Right ventricle myocardium superior (tissue), 1 donor: Measurements from ENCODE around the gene BATF3. TPM values are rescaled to one million over a fixed set of nuclear protein-coding genes. Genes with fewer than 3 reads are reported as not detected.
"Not testable (repeated sequence)": the region's sequence is repeated elsewhere in the genome, so short reads cannot be mapped to it uniquely, and the experiment has no call there.

Experiments used
- ATAC-seq: fragments of 200-7000 bp; cut with Tn5 transposase; one replicate; pipeline ENCODE4 v1.9.1; 2020; ENCODE audit warnings: mild to moderate bottlenecking; ENCODE audit not compliant: poor library complexity
- DNase-seq: peaks from one replicate; pipeline ENCODE4 v3.0.0-alpha.2; 2020
- intact Hi-C: fragments of 100-400 bp; cut with DNase I; formaldehyde crosslinking; loops from one replicate; pipeline ENCODE4 v1.11.2; 2022
- total RNA-seq: library from RNA; stranded (reverse); fragmentation: NEBNext Ultra II Directional; extraction: Animal tissue kit (Norgen Biotek cat#: 25700); gene quantifications from one replicate; pipeline ENCODE4 v1.2.1, GENCODE V29; 2021
- donor health status: DM: no; HTN: yes; CAD: no; lungs with severe emphysema.

The BATF3 gene
- total RNA-seq, 1 donor from 2014 or later: 1.3 TPM

DNA sequence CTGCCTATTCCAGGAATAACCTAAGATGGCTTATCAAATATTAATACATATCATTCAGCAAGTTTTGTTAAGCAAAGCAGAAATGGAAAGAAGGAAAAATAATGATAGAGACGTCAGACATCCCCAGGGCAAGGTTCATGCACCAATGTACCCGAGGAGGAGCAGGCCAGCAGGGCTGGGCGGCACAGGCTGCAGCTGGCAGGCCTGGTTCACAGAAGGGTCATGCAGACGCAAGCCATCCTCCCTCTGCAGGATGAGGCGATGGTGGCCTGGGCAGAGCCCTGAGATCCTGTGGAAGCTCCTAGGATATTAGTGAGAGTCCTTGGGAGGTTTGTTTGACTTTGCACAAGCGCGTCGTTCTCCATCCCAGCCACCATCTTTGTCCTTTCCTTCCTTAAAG lies 30.0 kb downstream of the BATF3 start:
- no peak for ATAC-seq
- no peak for DNase-seq
- intact Hi-C loops: no loop called here

DNA sequence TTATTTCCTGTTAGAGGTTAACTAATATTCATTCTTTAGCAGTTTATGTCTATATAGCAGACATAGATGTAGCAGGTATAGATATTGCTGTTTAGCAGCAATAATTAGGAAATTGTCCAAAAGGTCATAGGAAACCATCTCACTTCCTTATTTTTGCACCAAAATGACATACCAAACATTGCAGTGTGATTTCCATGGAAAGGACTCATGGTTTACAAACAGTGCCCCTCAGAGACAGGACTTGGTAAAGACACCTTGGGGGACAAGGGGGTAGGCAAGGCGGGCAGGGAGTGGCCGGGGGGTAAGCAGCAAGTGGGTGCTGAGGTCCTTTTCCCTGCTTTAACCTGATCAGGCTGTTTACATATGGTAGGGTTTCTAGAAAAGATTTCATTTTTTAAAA lies 30.5 kb downstream of the BATF3 start:
- intact Hi-C loops: no loop called here
- no peak for DNase-seq
- no peak for ATAC-seq

GRCh38 chr1:212668477-212668876 lies 31.2 kb downstream of the BATF3 start:
- ATAC-seq (no peak), DNase-seq (no peak)
- intact Hi-C loops: no loop called here

GRCh38 chr1:212667223-212668139 lies 32.2 kb downstream of the BATF3 start:
- intact Hi-C loops: no loop called here
- DNase-seq (no peak), ATAC-seq (peak; percentile 36)

GRCh38 chr1:212666116-212666775 lies 33.4 kb downstream of the BATF3 start:
- no peak for DNase-seq
- no peak for ATAC-seq
- intact Hi-C loops: no loop called here

GRCh38 chr1:212665241-212666115 lies 34.2 kb downstream of the BATF3 start:
- DNase-seq: peak; percentile 90
- peak; percentile 99 for ATAC-seq
- intact Hi-C loops: no loop called here

GRCh38 chr1:212664409-212665199 lies 35.0 kb downstream of the BATF3 start:
- intact Hi-C loops: no loop called here
- DNase-seq (no peak), ATAC-seq (no peak)

DNA sequence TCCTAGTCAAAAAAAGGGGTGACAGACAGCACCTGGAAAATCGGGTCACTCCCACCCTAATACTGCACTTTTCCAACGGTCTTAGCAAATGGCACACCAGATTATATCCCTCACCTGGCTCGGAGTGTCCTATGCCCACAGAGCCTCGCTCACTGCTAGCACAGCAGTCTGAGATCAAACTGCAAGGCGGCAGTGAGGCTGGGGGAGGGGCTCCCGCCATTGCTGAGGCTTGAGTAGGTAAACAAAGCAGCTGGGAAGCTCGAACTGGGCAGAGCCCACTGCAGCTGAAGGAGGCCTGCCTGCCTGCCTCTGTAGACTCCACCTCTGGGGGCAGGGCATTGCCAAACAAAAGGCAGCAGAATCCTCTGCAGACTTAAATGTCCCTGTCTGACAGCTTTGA lies 41.4 kb downstream of the BATF3 start:
- DNase-seq, intact Hi-C loops, ATAC-seq: not testable (repeated sequence)

- intact Hi-C loops: no loop called here
- DNase-seq (no peak), ATAC-seq (no peak)
Measured at GRCh38 chr1:212656730-212657129, 42.9 kb downstream of the BATF3 start.

- intact Hi-C loops: no loop called here
- ATAC-seq (no peak), DNase-seq (no peak)
Measured at GRCh38 chr1:212655668-212656440, 43.8 kb downstream of the BATF3 start.

GRCh38 chr1:212652609-212653008 lies 47.0 kb downstream of the BATF3 start:
- intact Hi-C loops: no loop called here
- ATAC-seq (no peak), DNase-seq (no peak)

DNA sequence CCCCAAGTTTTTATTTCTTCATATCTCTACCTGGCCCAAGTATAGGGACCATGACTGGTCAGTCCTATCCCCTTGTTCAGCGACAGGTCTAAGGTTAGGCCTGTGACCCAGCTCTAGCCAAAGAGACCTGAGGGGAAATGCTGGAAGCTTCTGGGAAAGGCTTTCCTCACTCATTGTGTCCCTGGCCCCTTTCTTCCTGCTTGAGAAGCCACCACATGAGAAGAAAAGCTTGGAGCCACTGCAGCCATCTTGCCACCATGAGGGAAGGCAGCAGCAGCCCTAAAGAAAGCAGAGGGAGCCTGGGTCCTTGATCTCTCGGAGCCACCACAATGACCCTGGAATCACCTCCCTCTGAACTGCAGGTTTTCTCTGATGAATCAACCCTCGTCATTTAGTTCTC lies 47.7 kb downstream of the BATF3 start:
- ATAC-seq (no peak), DNase-seq (no peak)
- intact Hi-C loops: no loop called here

- DNase-seq: no peak
Measured at GRCh38 chr1:212651521-212651920, 48.1 kb downstream of the BATF3 start.

DNA sequence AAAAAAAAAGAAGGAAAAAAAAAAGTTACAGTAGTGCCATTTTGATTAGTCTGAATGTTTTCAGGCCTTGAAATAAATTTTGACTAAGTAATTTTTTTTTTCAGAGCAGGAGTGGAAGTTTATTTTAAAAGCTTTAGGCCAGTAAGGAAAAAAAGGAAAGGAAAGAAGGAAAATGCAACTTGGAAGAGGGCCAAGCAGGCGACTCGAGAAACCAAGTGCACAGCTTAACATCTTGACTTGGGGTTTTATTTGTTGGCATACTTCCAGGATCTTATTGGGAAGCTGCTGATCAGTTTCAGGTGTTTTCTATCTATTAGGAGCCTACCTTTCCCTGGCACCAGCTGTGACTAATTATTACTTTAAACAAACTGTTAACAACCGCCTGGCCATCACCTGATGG lies 49.4 kb downstream of the BATF3 start:
- DNase-seq: no peak
- intact Hi-C loops: no loop called here
- no peak for ATAC-seq

More at GRCh38 chr1:212651521-212651920, 48.1 kb downstream of the BATF3 start:
- peak; percentile 20 for ATAC-seq
- intact Hi-C loops: no loop called here

DNA sequence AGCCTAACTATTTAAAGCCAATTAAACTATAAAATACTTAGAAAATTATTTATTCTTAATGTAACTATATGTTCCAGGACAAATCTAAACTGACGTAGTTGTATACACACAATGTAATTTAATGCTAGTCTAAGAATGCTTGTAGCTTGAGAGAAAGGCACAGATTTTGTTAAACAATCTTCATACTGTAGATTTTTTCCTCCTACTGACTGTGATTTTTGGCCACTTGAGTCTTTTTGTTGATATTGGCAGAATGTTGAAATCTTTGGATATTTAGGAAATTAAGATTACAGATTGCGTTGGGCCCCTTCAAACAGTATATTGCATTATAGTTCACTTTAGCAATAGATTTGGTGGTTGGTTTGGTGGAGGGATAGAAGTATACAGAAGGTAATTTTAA lies 50.6 kb downstream of the BATF3 start:
- intact Hi-C loops: no loop called here
- no peak for DNase-seq
- no peak for ATAC-seq

GRCh38 chr1:212648431-212648830 lies 51.2 kb downstream of the BATF3 start:
- intact Hi-C loops: no loop called here
- ATAC-seq (no peak), DNase-seq (no peak)

DNA sequence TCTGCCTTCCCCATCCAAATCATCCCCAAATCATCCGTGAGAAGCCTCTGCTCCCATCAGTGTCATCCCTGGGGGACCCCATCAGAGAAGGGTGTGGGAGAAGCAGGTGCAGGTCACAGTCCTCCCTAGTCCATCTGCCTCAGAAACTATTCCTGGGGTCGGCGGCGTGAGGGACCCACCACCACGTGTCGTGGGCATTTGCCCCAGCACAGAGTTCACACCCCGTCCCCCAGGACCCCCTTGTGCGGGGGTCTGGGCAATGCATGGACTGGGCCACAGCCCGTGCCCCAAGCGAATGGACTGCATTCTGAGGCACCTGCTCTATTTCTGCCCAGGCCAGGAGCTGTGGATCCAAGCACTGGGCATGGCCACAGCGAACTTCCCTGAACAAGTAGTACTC lies 52.6 kb downstream of the BATF3 start:
- intact Hi-C loops: no loop called here
- no peak for DNase-seq
- no peak for ATAC-seq

DNA sequence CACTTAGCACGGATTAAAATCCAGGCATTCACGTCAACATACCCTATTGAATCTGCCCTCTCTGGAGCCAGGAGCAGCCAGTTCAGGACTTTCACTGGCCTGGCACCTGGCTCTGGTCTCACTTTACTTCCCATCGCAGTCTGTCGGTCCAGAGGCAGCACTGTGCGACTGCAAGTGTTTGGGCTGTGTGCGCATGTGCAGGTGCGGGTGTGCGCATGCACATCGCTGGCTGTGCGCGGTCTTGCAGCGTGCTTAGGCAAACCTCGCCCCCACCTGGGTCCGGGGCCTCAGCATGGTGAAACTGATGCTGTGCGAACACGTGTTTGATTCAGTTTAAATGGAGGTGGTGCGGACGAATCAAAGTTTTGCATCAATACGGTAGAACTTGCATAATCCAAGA lies 53.1 kb downstream of the BATF3 start:
- ATAC-seq: no peak
- no peak for DNase-seq
- intact Hi-C loops: no loop called here
